CD4-positive, alpha-beta T cell treated with Interleukin-21 for 1 hour (primary cell): ENCODE results near the gene ZDHHC19.
"Not testable (repeated sequence)": the region's sequence is repeated elsewhere in the genome, so short reads cannot be mapped to it uniquely, and the experiment has no call there.

Experiments used
- DNase-seq: peaks from one replicate; pipeline ENCODE4 v3.0.0-alpha.2; 2020

ZDHHC19 gene

GRCh38 chr3:196222876-196223595 lies 11.8 kb upstream of the ZDHHC19 start:
- DNase-seq = no peak

DNA sequence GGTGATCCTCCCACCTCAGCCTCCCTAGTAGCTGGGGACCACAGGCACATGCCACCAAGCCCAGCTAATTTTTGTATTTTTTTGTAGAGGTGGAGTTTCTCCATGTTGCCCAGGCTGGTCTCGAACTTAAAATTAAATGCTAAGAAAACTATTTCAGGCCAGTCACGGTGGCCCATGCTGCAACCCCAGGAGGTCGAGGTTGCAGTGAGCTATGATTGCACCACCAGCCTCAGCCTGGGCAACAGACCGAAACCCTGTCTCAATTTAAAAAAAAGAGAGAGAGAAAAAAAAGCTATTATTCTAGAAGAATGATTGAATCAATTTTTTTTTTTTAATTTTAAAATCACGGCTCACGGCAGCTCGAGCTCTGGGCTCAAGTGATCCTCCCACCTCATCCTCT lies 9.8 kb upstream of the ZDHHC19 start:
- no peak for DNase-seq

DNA sequence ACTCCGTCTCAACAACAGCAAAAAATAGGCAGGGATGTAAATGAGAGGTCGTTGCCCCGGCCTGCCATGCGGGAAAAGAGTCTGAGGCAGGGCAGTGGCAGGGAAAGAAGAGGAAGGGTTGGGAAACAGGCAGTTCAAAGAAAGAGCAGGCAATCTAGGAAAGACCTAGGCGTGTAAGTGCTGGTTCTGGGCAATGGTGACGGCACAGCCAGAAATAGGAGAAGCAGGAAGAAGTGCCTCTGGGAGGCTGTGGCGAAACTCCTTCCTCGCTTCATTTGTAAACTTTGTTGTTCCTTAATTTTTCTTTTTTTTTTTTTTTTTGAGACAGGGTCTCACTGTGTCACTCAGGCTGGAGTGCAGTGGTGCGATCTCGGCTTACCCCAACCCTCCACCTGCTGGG lies 9.4 kb upstream of the ZDHHC19 start:
- DNase-seq = no peak

DNA sequence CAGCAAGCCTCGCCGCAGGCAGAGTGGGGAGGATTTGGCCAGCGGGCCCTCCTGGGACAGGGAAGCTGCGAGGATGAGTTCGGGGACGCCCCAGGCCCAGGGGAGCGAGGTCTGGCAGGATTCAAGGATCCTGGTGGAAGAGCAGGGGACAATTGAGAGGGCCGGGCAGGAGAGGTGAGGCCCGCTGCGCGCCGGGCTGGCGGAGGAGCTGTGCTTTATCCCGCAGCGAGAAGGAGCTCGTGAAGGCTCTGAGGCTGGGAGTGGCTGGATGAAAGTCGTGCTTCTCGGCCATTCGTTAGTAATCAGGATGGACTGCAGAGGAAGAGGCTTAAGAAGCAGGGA lies 8.7 kb upstream of the ZDHHC19 start:
- DNase-seq = no peak

DNA sequence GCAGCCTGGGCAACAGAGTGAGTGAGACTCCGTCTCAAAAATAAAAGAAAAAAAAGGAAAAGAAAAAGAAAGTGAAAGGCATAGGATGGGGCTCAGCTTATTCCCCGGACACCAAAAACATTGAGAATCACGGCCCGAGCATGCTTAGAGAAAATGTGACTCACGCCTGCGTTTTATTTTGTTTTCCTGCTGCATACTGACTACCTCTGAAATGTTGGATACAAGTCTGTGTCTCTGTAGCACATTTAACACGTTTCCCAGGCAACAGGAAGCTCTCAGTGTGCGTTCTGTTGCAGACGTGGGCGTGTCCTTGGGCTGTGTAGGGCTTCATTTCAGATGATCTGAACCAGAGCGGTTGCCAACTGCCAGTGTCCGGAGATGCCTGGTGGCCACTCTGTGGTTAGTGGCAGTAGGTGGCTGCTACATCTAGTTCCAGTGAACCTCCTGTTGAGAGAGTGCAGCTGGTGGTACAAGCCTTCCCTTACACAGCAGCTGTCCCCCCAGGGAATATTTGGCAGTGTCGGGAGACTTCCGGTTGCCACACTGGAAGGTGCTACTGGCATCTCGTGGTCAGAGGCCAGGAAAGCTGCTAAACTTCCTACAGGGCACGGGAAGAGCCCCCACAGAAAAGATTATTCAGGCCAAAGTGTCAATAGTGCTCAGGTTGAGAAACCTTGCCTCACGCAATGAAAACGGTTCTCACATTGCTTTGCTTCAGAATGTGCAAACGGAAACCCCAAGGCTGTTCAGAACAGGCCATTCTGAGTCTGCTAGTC lies 8.2 kb upstream of the ZDHHC19 start:
- peak; percentile 63 for DNase-seq

DNA sequence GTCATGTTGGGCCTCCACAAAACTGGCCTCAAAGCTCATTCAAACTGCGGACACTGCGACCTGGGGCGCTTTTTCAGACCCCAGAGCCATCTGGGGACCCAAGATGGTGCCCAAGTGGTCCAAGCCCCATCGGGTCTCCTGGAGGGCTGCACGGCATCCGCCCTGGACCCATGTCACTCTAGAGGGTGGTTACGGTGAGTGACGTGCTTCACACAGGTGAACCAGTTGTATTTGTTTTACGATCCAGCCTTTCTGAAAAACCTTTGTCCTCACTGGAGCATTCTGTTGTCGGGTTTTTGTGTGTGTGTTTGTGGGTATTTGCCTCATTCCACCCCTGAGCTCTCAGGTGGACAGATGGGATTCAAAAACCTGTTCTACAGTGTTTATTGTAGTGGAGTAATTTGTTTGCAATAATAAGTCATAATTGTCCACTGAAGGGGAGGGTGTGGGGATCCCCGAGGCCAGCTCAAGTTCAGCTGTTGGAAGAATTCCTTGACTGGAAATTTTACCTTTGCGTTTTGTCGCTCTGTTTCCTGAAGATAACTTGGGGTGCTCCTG lies 7.0 kb upstream of the ZDHHC19 start:
- no peak for DNase-seq

- no peak for DNase-seq
These were observed 6.3 kb upstream of the ZDHHC19 start for GRCh38 chr3:196217307-196218154.

DNA sequence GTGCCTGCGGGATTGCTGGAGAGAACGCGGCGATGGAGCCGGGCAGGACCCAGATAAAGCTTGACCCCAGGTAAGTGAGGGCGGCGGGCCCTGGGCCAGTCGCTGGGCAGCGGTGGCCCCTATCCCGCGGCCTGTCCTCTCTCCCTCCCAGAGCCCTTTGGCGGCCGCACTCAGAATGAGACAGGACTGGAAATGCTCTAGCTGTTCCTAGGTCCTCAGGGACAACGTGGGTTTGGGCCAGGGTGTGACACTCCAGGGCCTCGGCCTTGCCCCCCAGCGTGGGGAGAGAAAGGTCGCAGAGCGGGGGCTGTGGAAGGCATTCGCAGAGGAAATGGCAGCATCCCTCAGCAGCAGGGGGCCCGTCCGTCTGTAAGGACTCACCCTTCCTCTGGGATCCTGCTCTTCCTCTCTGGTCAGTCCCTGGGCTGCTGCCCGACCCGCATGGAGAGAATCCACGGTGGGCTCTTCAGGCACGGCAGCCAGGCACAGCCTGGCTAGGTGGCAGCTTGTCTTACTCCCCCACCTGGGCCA lies 5.5 kb upstream of the ZDHHC19 start:
- DNase-seq = no peak

GRCh38 chr3:196216089-196216564 lies 4.9 kb upstream of the ZDHHC19 start, which contains the start of gene SLC51A:
SLC51A (plus strand) TSS chr3:196216534; CDS start chr3:196216713, 179 bp downstream.
- no peak for DNase-seq

- DNase-seq = no peak
These were observed 4.4 kb upstream of the ZDHHC19 start for GRCh38 chr3:196215493-196216020.

DNA sequence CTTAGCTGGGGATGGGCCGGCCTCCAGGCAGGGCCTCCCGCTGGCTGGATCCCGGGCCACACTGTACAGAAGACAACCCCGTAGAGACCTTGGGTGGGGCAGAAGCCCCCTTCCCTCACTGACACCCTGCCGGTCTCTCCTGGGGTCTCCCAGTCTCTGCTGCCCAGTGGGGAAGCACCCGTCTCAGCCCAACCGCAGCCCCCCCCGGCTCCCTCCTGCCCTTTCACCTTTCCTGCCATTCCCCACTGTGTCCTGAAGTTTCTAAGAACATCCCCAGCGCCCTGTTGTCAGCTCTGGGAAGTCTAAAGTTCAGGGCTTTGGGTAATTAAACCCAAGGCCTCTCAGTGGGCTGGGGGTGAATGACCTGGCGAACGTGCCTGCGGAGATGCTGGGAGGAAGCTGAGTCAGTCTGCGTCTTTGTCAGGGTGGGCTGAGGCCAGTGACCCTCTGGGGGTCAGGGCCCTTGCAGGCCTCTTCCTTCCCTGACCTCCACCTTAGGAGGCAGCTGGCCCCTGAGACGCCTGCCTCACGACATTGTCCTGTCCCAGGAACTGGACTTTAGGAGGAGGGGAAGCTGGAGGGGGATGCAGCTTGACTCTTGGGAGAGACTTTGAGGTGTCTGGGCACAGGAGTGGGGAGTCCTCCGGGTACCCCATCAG lies 3.7 kb upstream of the ZDHHC19 start:
- no peak for DNase-seq

DNA sequence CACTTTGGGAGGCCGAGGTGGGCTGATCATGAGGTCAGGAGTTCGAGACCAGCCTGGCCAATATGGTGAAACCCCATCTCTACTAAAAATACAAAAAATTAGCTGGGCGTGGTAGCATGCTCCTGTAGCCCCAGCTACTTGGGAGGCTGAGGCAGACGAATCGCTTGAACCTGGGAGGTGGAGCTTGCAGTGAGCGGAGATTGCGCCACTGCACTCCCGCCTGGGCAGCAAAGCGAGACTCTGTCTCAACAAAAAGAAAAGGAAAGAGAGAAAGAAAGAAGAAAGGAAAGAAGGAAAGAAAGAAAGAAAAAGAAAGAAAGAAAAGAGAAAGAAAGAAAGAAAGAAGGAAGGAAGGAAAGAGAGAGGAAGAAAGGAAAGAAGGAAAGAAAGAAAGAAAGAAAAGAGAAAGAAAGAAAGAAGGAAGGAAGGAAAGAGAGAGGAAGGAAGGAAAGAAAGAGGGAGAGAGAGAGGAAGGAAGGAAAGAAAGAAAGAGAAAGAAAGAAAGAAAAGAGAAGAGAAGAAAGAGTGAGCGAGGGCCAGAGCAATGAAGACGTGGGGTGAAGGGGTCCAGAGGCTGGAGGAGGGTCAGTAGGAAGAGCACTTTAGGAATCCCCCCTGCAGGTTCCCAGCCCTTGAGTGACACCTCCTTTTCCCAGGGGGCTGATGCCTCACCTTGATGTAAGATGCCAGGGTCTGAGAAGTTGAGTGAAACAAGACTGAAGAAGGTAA lies 1.1 kb downstream of the ZDHHC19 start:
- DNase-seq = not testable (repeated sequence)

DNA sequence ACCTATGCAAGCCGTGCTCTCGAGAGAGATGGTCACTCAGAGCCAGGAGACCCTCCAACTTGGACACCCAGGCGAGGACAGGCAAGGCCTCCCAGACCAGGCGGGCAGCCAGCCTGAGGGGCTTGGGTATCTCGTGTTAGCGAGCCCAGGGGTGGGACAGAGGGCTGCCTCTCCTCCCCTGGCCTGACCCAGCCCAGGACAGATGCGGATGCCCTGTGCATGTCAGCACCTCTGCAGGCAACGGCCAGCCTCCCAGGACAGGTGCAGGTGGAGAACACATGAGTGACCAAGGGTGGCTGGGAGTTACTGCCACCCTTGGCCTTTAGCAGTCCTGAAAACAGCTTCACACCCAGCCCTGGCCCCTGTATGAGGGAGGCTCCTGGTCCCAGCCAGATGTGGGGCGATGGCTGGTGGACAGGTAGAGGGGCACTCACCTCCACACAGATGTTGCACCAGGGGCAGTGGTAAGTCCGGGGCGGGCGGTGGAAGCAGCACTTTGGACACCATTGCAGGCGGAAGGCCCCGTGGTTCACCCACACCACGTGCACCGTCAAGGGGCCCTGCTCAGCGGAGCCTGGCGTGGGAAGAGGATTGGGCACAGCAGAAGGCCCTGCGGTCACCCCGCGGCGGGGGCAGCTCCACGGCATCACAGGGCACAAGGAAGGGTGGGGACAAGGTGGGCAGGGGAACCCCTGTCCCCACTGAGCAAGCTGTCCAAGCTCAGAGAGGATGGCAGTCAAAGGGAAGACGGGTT lies 2.1 kb downstream of the ZDHHC19 start:
- DNase-seq = no peak

GRCh38 chr3:196207833-196208607 lies 3.2 kb downstream of the ZDHHC19 start:
- peak; percentile 77 for DNase-seq

GRCh38 chr3:196207159-196207832 lies 3.9 kb downstream of the ZDHHC19 start:
- DNase-seq = no peak

DNA sequence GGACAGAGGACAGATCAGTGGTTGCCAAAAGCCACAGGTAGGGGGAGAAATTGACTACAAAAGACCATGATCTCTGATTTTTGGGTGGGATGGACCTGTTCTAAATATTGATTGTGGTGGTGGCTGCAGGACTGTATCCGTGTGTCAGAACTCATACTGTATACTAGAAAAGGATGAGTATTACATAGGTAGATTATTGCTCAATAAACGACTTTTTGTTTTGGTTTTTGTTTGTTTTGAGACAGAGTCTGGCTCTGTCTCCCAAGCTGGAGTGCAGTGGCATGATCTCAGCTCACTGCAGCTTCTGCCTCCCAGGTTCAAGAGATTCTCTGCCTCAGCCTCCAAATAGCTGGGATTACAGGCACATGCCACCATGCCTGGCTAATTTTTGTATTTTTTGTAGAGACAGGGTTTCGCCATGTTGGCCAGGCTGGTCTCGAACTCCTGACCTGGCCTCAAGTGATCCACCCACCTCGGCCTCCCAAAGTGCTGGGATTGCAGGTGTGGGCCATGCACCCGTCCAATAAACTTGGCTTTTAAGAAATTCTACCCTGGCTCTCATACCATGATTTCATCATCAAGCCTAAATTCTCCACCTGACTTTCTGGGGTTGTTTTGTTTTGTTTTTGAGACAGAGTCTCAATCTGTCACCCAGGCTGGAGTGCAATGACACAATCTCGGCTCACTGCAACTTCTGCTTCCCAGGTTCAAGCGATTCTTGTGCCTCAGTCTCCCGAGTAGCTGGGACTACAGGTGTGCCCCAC lies 5.6 kb downstream of the ZDHHC19 start:
- DNase-seq = not testable (repeated sequence)

DNA sequence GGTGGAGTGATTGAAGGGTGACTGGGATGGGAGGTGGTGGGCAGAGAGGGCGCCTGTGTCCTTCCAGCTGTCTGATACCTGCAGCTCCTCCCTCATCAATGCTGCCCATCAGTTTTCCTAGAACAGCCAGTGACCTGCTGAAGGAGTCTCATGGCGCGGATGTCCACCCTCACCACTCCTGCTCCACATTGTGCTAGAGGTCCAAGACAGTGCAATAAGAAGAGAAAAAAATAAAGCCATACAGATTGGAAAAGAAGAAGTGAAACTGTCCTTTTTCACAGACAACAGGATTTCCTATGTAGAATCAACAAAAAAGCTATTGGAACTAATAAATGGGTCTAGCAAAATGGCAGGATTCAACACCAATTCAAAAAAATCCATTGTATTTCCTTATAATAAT lies 7.4 kb downstream of the ZDHHC19 start:
- DNase-seq = no peak

- DNase-seq = no peak
These were observed 8.7 kb downstream of the ZDHHC19 start for GRCh38 chr3:196202516-196202970.
